Epithelial cell of proximal tubule (primary cell): ENCODE measurements around the gene LRRFIP2. TPM values are rescaled to one million over a fixed set of nuclear protein-coding genes. Genes with fewer than 3 reads are reported as not detected.

ENCODE experiments used
- DNase-seq: peaks from one replicate; pipeline ENCODE4 v3.0.0-alpha.2; 2011; ENCODE audit warnings: low read depth
- H3K4me3 ChIP-seq: 2 replicates; pipeline ENCODE4 v1.5.1; 2011; ENCODE audit warnings: low read depth, mild to moderate bottlenecking, low read length
- total RNA-seq: library from RNA; depleted of rRNA; stranded (reverse); fragments of >200 nt; gene quantifications from 2 replicates; pipeline ENCODE4 v1.2.3, GENCODE V29; 2015
- TF ChIP-seq, protein P1 (sequence below): conservative IDR thresholded peaks from 2 replicates; pipeline ENCODE4 v1.5.1; 2012; ENCODE audit warnings: low read depth, mild to moderate bottlenecking, low read length

LRRFIP2 gene
- total RNA-seq, 1 donor from 2014 or later: 69.6 TPM

DNA sequence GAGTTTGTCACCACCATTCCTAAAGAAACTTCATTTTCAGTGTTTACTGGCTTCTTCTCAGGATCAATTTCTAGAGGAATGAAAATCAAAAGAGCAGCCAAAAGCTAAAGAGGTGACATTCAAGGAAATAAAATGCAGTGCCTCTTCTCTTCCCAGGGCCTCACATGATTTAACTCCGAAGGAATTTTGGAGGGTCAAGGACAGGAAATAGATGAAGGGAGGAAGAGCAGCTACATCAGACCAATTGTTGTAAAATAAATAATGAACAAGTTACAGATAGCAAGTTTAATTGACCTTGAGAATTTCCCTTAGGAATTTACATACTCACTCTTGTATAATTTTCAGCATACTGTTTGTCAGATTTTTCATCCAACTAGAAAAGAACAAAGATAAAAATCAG lies 78.1 kb downstream of the LRRFIP2 start:
- TF ChIP-seq, protein P1, sequence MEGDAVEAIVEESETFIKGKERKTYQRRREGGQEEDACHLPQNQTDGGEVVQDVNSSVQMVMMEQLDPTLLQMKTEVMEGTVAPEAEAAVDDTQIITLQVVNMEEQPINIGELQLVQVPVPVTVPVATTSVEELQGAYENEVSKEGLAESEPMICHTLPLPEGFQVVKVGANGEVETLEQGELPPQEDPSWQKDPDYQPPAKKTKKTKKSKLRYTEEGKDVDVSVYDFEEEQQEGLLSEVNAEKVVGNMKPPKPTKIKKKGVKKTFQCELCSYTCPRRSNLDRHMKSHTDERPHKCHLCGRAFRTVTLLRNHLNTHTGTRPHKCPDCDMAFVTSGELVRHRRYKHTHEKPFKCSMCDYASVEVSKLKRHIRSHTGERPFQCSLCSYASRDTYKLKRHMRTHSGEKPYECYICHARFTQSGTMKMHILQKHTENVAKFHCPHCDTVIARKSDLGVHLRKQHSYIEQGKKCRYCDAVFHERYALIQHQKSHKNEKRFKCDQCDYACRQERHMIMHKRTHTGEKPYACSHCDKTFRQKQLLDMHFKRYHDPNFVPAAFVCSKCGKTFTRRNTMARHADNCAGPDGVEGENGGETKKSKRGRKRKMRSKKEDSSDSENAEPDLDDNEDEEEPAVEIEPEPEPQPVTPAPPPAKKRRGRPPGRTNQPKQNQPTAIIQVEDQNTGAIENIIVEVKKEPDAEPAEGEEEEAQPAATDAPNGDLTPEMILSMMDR: no peak
- no peak for DNase-seq
- H3K4me3 ChIP-seq: no peak overlapping the region

DNA sequence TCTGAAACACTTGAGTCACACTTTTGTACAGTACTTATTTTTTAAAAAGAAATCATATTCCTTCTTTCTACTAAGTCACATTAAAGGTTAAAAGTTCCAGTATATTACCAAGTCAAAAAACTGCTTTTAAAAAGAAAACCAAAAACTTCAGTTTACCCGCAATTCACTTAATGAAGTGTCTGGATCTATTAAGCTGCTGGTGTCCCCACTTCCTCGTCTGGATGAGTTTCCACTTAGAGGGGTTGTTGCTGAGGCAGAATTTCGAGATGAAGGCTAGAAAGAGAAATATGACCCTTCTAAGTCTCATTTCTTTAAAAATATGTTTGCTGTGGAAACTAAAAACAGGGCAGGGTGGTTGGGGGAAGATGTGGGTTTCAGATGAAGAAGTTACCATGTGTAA lies 79.7 kb downstream of the LRRFIP2 start:
- TF ChIP-seq, protein P1: no peak
- no peak overlapping the region for H3K4me3 ChIP-seq
- no peak for DNase-seq

DNA sequence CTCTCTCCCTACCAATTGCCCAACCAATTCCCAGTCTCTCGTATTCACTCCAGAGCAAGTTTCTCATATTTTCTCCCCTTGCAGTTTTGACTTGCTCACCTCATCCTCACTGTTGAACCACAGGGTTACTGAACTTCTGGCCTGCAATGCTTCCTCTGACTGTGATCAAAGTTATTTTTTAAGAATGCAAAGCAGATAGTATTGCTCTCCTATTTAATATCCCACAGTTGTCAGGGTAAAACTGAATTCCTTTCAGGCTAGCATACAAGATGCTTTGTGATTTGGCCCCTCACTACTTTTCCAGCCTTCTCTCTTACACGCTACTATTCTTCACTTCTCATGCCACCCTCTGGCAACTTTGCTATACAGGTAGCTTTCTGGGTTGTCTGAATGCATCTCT lies 80.9 kb downstream of the LRRFIP2 start:
- TF ChIP-seq, protein P1: no peak
- no peak for DNase-seq
- H3K4me3 ChIP-seq: no peak overlapping the region

DNA sequence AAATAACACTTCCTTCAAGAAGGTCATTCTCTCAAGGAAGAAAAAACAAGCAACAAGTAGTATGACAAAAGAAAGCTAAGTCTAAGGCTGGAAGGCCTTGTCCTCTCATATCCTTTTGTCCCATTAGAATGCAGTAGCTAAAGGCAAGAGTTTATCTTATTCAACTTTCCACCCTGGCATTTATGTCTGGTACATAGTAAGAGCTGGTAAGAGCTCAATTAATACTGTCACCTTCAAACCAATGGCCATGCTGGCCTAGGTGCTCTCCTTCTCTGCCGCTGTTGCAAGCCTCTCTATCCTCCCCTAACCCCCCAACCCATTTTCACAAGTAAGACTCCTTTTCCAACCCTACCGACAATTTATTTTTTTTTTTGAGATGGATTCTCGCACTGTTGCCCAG lies 81.9 kb downstream of the LRRFIP2 start:
- no peak overlapping the region for H3K4me3 ChIP-seq
- TF ChIP-seq, protein P1: no peak
- no peak for DNase-seq

DNA sequence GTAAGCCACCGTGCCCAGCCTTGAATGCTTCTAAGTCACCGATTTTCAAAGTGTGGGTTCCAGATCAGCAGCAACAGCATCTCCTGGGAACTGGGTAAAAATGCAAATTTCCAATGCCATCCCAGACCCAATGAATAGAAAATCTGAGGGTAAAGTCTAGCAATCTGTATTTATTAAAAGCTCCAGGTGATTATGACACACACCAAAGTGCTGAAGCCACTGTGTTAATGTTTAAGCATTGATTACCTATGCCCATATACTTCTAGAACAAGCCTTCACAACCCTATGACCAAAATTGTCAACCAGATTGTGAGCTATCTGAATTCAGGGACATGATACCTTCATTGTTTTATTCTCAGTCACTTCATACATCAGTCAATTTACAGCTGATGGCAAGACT lies 86.5 kb downstream of the LRRFIP2 start:
- H3K4me3 ChIP-seq: no peak overlapping the region
- TF ChIP-seq, protein P1: no peak
- DNase-seq: no peak

DNA sequence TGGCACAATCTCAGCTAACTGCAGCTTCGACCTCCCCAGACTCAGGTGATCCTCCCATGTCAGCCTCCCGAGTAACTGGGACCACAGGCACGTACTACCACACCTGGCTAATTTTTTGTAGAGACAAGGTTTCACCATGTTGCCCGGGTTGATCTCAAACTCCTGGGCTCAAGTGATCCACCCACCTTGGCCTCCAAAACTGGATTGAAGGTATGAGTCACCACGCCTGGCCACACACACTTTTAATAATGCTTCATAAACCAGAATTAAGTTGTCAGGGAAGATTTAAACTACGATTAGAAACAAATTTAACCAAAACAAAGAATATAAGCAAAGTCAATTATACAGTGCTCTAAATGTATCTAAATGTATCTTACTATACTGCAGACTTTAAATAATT lies 87.5 kb downstream of the LRRFIP2 start:
- TF ChIP-seq, protein P1: no peak
- no peak overlapping the region for H3K4me3 ChIP-seq
- DNase-seq: no peak

DNA sequence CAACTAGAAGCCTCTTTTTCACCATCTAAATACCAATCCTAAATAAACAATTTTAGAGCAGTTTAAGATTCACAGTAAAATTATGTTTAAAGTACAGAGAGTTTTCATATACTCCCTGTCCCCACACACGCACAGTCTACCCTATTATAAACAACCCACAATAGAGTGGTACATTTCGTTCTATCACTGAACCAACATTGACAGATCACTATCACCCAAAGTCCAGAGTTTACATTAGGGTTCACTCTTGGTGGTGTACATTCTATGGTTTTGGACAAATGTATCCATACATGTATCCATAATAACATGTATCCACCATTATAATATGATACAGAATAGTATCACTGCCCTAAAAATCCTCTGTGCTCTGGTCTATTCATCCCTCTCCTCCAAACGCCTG lies 92.1 kb downstream of the LRRFIP2 start:
- TF ChIP-seq, protein P1: no peak
- H3K4me3 ChIP-seq: no peak overlapping the region
- no peak for DNase-seq
